GM23338 (cell line): ENCODE data around the gene MYOD1. TPM values are rescaled to one million over a fixed set of nuclear protein-coding genes. Genes with fewer than 3 reads are reported as not detected.

Source experiments
- ATAC-seq: fragments of 200-7000 bp; cut with Tn5 transposase; 3 replicates; pipeline ENCODE4 v1.9.1; 2020
- DNase-seq: peaks from one replicate; pipeline ENCODE4 v3.0.0-alpha.2; 2015; ENCODE audit warnings: low spot score
- H2AFZ ChIP-seq: fragments of 200-600 bp; sonication (generic); 2 replicates; pipeline ENCODE4 v1.8.0; 2016; ENCODE audit warnings: antibody characterized with exemption, mild to moderate bottlenecking, moderate library complexity
- H3F3A ChIP-seq: fragments of 200-600 bp; sonication (generic); replicated peaks from 2 replicates; pipeline ENCODE4 v1.8.0; 2017; ENCODE audit warnings: antibody characterized with exemption, mixed run types, low read depth
- H3K27ac ChIP-seq: fragments of 200-600 bp; sonication (generic); 2 replicates; pipeline ENCODE4 v1.6.1; 2016; ENCODE audit warnings: low read depth
- H3K27me3 ChIP-seq: fragments of 200-600 bp; sonication (generic); 2 replicates; pipeline ENCODE4 v1.8.0; 2016; ENCODE audit warnings: mild to moderate bottlenecking, mixed run types, moderate library complexity; ENCODE audit not compliant: insufficient read depth
- H3K36me3 ChIP-seq: fragments of 200-600 bp; sonication (generic); 2 replicates; pipeline ENCODE4 v1.8.0; 2016; ENCODE audit warnings: mild to moderate bottlenecking; ENCODE audit not compliant: insufficient read depth
- H3K4me1 ChIP-seq: fragments of 200-600 bp; sonication (generic); 2 replicates; pipeline ENCODE4 v1.8.0; 2016; ENCODE audit warnings: mild to moderate bottlenecking, moderate library complexity; ENCODE audit not compliant: insufficient read depth
- H3K4me2 ChIP-seq: fragments of 200-600 bp; sonication (generic); 2 replicates; pipeline ENCODE4 v1.7.1; 2017; ENCODE audit warnings: mixed run types
- H3K4me3 ChIP-seq: fragments of 200-600 bp; sonication (generic); 2 replicates; pipeline ENCODE4 v1.6.1; 2016; ENCODE audit warnings: mixed run types
- H3K79me2 ChIP-seq: fragments of 200-600 bp; sonication (generic); replicated peaks from 2 replicates; pipeline ENCODE4 v1.8.0; 2017; ENCODE audit warnings: mild to moderate bottlenecking; ENCODE audit not compliant: insufficient read depth
- H3K9me2 ChIP-seq: fragments of 200-600 bp; sonication (generic); 2 replicates; pipeline ENCODE4 v1.8.0; 2017; ENCODE audit not compliant: insufficient read depth
- H4K20me1 ChIP-seq: fragments of 200-600 bp; sonication (generic); replicated peaks from 2 replicates; pipeline ENCODE4 v1.8.0; 2017; ENCODE audit warnings: mild to moderate bottlenecking; ENCODE audit not compliant: insufficient read depth
- H3K27ac Mint-ChIP-seq: 2 replicates; pipeline ENCODE4 v1.8.0; 2020; ENCODE audit warnings: inconsistent platforms, mild to moderate bottlenecking, moderate library complexity, mixed read lengths
- H3K27me3 Mint-ChIP-seq: 3 replicates; pipeline ENCODE4 v1.8.0; 2022; ENCODE audit warnings: low read depth, mild to moderate bottlenecking, moderate library complexity, mixed read lengths, inconsistent platforms; ENCODE audit not compliant: insufficient read depth, poor library complexity
- H3K36me3 Mint-ChIP-seq: 3 replicates; pipeline ENCODE4 v1.8.0; 2021; ENCODE audit warnings: low read depth, mild to moderate bottlenecking, inconsistent platforms, moderate library complexity, mixed read lengths
- H3K4me1 Mint-ChIP-seq: 3 replicates; pipeline ENCODE4 v1.8.0; 2020; ENCODE audit warnings: mild to moderate bottlenecking, inconsistent platforms, mixed read lengths
- H3K4me3 Mint-ChIP-seq: 3 replicates; pipeline ENCODE4 v1.8.0; 2021; ENCODE audit warnings: moderate library complexity, mild to moderate bottlenecking, inconsistent platforms, mixed read lengths
- H3K9me3 Mint-ChIP-seq: 3 replicates; pipeline ENCODE4 v1.8.0; 2020; ENCODE audit warnings: moderate library complexity, mild to moderate bottlenecking, inconsistent platforms, mixed read lengths
- CREB1 ChIP-seq: fragments of 250-450 bp; sonication (Bioruptor Pico); IDR thresholded peaks from 2 replicates; pipeline ENCODE4 v1.5.0; 2020; ENCODE audit warnings: low read depth, mild to moderate bottlenecking, moderate library complexity
- CTCF ChIP-seq, 2 experiments: fragments of 200-600 bp in 1 of 2; sonication (generic) in 1 of 2; conservative IDR thresholded peaks; 2 replicates each; pipeline versions ENCODE4 v1.5.1 to v1.6.1; 2016 to 2017; ENCODE audit warnings: antibody characterized with exemption in 2 of 2, low read depth in 2 of 2, mild to moderate bottlenecking in 2 of 2, moderate library complexity in 1 of 2
- ETS1 ChIP-seq: IDR thresholded peaks from 2 replicates; pipeline ENCODE4 v1.6.1; 2016; ENCODE audit warnings: antibody characterized with exemption
- JUNB ChIP-seq: IDR thresholded peaks from one replicate; pipeline ENCODE4 v1.6.1; 2016; ENCODE audit warnings: antibody characterized with exemption; ENCODE audit not compliant: unreplicated experiment
- NANOG ChIP-seq: IDR thresholded peaks from 2 replicates; pipeline ENCODE4 v1.6.1; 2016; ENCODE audit warnings: antibody characterized with exemption, borderline replicate concordance
- POLR2AphosphoS5 ChIP-seq: IDR thresholded peaks from 2 replicates; pipeline ENCODE4 v1.6.1; 2016; ENCODE audit warnings: antibody characterized with exemption, low read depth
- REST ChIP-seq: IDR thresholded peaks from one replicate; pipeline ENCODE4 v1.6.1; 2018; ENCODE audit warnings: antibody characterized with exemption; ENCODE audit not compliant: unreplicated experiment
- STAT1 ChIP-seq: IDR thresholded peaks from one replicate; pipeline ENCODE4 v1.6.1; 2016; ENCODE audit warnings: antibody characterized with exemption; ENCODE audit not compliant: unreplicated experiment
- ZNF331 ChIP-seq: fragments of 250-450 bp; sonication (Bioruptor Pico); IDR thresholded peaks from 2 replicates; pipeline ENCODE4 v1.5.0; 2020; ENCODE audit warnings: low read depth, mild to moderate bottlenecking, moderate library complexity
- ZNF462 ChIP-seq: fragments of 250-450 bp; sonication (Bioruptor Pico); IDR thresholded peaks from 2 replicates; pipeline ENCODE4 v1.5.0; 2020; ENCODE audit warnings: mild to moderate bottlenecking, moderate library complexity
- polyA plus RNA-seq: library from polyadenylated mRNA; unstranded; fragments of >200 nt; fragmentation: Nextera tagmentation; extraction: Ambion mirVana; gene quantifications from 2 replicates; pipeline ENCODE4 v1.2.1, GENCODE V29; 2016
- total RNA-seq: library from RNA; depleted of rRNA; stranded (reverse); fragments of >200 nt; shearing (Covaris generic); gene quantifications from 2 replicates; pipeline ENCODE4 v1.2.3, GENCODE V29; 2014

The MYOD1 gene
- total and polyA plus RNA-seq, 2 experiments from 2014 or later, result not detected

- no peak for TF ChIP-seq REST
- TF ChIP-seq CREB1 (CRISPR knock-in tag), result no peak
- no peak for TF ChIP-seq JUNB
- TF ChIP-seq POLR2AphosphoS5, result no peak
- no peak for TF ChIP-seq CTCF (conservative IDR thresholded peaks at IDR 0.05; ENCODE audit: low read depth in 2 of 2)
- no peak for TF ChIP-seq ETS1
- no peak for TF ChIP-seq NANOG
Observed at GRCh38 chr11:17693531-17693930, 25.8 kb upstream of the MYOD1 start (continued).

- Histone ChIP-seq H3K4me2 (no peak overlapping the region), H3K27ac (no peak overlapping the region), H3K4me3 (no peak overlapping the region), H3K36me3 (no peaks in the 10 kb centered on the region), H3K9me2 (no peaks in the 10 kb centered on the region), H3F3A (no peaks in the 10 kb centered on the region), H3K79me2 (no peaks in the 10 kb centered on the region), H2AFZ (no peak overlapping the region), H3K27me3 (peaks cover 57% of the 10 kb centered on the region), H3K4me1 (no peaks in the 10 kb centered on the region), H4K20me1 (peaks cover 3% of the 10 kb centered on the region; the same call in 1 of the 2 replicates)
- Mint-ChIP-seq H3K27me3 (peaks cover 28% of the 10 kb centered on the region), H3K4me1 (0 out of 3 replicates have a peak, but pooled peaks cover 4% of the 10 kb centered on the region), H3K9me3 (no peaks in the 10 kb centered on the region), H3K4me3 (peak overlapping the region; percentile 66; the same call in 1 of the 3 replicates), H3K36me3 (no peaks in the 10 kb centered on the region), H3K27ac (no peak overlapping the region)
- DNase-seq, result no peak
- ATAC-seq, result no peak
- TF ChIP-seq ZNF331 (CRISPR knock-in tag) (no peak), ZNF462 (CRISPR knock-in tag) (no peak), CTCF (conservative IDR thresholded peaks at IDR 0.05; ENCODE audit: low read depth in 2 of 2) (no peak), STAT1 (no peak)
Observed at GRCh38 chr11:17694494-17695110, 24.8 kb upstream of the MYOD1 start.
